Kidney (tissue), 14 donors: Measurements from ENCODE around the gene EEF1AKMT3. TPM values are rescaled to one million over a fixed set of nuclear protein-coding genes. Genes with fewer than 3 reads are reported as not detected.

Experiments used
- DNase-seq, 5 donors: peaks; one replicate each; pipeline ENCODE4 v3.0.0-alpha.2; 2013 to 2020
- FAIRE-seq: peaks from 2 replicates; lab custom pipeline; 2012; peaks lifted over from hg19 to GRCh38; lab: Jason Lieb, UNC
- H3K27ac ChIP-seq, 2 donors: one replicate each; pipeline ENCODE4 v1.7.0; 2013; ENCODE audit warnings: low read depth in 2 of 2, low read length in 2 of 2, inconsistent platforms in 1 of 2
- H3K27me3 ChIP-seq: one replicate; pipeline ENCODE4 v1.7.1; 2013; ENCODE audit warnings: low read length, inconsistent platforms; ENCODE audit not compliant: control insufficient read depth, insufficient read depth
- H3K36me3 ChIP-seq, 3 donors: one replicate each; pipeline versions ENCODE4 v1.7.0 to v1.7.1; 2013; ENCODE audit warnings: low read length in 3 of 3, control low read depth in 1 of 3, inconsistent platforms in 1 of 3; ENCODE audit not compliant: insufficient read depth in 3 of 3, control insufficient read depth in 2 of 3
- H3K4me1 ChIP-seq, 3 donors: one replicate each; pipeline versions ENCODE4 v1.7.0 to v1.7.1; 2013; ENCODE audit warnings: low read length in 3 of 3, inconsistent platforms in 1 of 3, low read depth in 1 of 3; ENCODE audit not compliant: control insufficient read depth in 2 of 3, insufficient read depth in 2 of 3
- H3K4me3 ChIP-seq, 3 donors: one replicate each; pipeline versions ENCODE4 v1.7.0 to v1.8.1; 2013; ENCODE audit warnings: low read length in 3 of 3, control low read depth in 1 of 3, inconsistent platforms in 1 of 3
- H3K9ac ChIP-seq, 3 donors: one replicate each; pipeline versions ENCODE4 v1.7.0 to v1.7.1; 2013; ENCODE audit warnings: low read length in 3 of 3, control low read depth in 1 of 3, inconsistent platforms in 1 of 3
- H3K9me3 ChIP-seq, 3 donors: one replicate each; pipeline versions ENCODE4 v1.7.0 to v1.7.1; 2013; ENCODE audit warnings: low read length in 3 of 3, control low read depth in 1 of 3, inconsistent platforms in 1 of 3; ENCODE audit not compliant: control insufficient read depth in 2 of 3, insufficient read depth in 1 of 3
- intact Hi-C: fragments of 100-400 bp; cut with DNase I; formaldehyde crosslinking; loops from one replicate; pipeline ENCODE4 v1.11.1; 2022
- polyA plus RNA-seq: library from polyadenylated mRNA; stranded (reverse); fragments of 350-450 nt; fragmentation: Illumina TruSeq; extraction: RNeasy Lipid Tissue Mini Kit (QIAGEN cat#74804); gene quantifications from one replicate; pipeline ENCODE4 v1.2.3, GENCODE V29; 2014; ENCODE audit warnings: low read depth, low replicate concordance; ENCODE audit not compliant: insufficient read depth
- total RNA-seq: library from RNA; stranded (reverse); fragmentation: NEBNext Ultra II Directional; extraction: Animal tissue kit (Norgen Biotek cat#: 25700); gene quantifications from one replicate; pipeline ENCODE4 v1.2.1, GENCODE V29; 2021
- TF ChIP-seq, protein P1 (sequence below): IDR thresholded peaks from 3 replicates; pipeline ENCODE4 v1.5.1; 2012; ENCODE audit warnings: mild to moderate bottlenecking, moderate library complexity, borderline replicate concordance; ENCODE audit not compliant: insufficient read depth; ENCODE audit errors: extremely low read depth
- donor health status: control.
- donor health status: control.
- donor health status: control.
- donor health status: control.
- donor health status: control.
- donor health status: DM: yes; HTN: yes; CAD: no.
- donor health status: Normal renal cell carcinoma (clear cell type).

Gene EEF1AKMT3
- total and polyA plus RNA-seq, 2 donors from 2014 or later = 10.4 to 15.3 TPM

DNA sequence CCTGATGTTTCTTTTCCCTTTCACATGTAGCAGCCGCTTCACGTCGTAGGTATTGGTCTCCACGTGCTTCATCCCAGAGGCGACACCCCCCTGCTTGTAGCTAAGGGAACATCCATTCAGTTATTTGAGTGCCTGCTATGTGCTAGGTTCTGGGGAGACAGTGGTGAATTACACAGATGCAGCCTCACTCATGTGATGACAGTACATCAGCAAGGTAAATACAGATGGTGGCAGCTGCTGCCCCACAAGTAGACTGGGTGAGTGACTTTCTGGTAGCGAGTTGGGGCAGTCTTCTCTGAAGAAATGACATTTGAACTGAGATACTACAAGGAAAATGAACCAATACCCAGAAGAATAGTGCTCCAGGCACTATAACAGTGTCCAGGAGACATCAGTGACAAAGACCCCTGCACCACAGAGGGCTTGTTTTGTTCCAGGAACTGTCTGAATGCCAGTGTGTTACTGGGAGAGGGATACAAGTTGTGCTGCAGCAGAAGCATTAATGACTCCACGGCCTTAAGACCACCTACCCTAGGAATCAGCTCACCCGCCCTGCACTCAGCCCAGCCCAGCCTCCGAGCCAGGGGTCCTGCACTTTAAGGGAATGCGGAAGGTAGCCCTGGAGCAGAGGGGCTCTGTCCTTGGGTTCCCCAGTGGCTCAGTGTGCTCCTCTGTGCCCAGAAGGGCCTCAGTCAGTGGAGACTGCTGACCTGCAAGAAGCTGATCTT lies 38.8 kb downstream of the EEF1AKMT3 start:
- FAIRE-seq = no peak
- Histone ChIP-seq H3K9ac (no peak overlapping the region), H3K4me1 (peaks cover 0 to 9% (median 6%) of the 10 kb centered on the region in 3 donors), H3K4me3 (no peak overlapping the region), H3K27me3 (no peaks in the 10 kb centered on the region), H3K36me3 (peaks cover 3 to 59% (median 27%) of the 10 kb centered on the region in 3 donors), H3K27ac (no peak overlapping the region), H3K9me3 (no peaks in the 10 kb centered on the region)
- intact Hi-C loops = no loop called here
- no peak for DNase-seq
- TF ChIP-seq, protein P1, sequence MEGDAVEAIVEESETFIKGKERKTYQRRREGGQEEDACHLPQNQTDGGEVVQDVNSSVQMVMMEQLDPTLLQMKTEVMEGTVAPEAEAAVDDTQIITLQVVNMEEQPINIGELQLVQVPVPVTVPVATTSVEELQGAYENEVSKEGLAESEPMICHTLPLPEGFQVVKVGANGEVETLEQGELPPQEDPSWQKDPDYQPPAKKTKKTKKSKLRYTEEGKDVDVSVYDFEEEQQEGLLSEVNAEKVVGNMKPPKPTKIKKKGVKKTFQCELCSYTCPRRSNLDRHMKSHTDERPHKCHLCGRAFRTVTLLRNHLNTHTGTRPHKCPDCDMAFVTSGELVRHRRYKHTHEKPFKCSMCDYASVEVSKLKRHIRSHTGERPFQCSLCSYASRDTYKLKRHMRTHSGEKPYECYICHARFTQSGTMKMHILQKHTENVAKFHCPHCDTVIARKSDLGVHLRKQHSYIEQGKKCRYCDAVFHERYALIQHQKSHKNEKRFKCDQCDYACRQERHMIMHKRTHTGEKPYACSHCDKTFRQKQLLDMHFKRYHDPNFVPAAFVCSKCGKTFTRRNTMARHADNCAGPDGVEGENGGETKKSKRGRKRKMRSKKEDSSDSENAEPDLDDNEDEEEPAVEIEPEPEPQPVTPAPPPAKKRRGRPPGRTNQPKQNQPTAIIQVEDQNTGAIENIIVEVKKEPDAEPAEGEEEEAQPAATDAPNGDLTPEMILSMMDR = no peak

DNA sequence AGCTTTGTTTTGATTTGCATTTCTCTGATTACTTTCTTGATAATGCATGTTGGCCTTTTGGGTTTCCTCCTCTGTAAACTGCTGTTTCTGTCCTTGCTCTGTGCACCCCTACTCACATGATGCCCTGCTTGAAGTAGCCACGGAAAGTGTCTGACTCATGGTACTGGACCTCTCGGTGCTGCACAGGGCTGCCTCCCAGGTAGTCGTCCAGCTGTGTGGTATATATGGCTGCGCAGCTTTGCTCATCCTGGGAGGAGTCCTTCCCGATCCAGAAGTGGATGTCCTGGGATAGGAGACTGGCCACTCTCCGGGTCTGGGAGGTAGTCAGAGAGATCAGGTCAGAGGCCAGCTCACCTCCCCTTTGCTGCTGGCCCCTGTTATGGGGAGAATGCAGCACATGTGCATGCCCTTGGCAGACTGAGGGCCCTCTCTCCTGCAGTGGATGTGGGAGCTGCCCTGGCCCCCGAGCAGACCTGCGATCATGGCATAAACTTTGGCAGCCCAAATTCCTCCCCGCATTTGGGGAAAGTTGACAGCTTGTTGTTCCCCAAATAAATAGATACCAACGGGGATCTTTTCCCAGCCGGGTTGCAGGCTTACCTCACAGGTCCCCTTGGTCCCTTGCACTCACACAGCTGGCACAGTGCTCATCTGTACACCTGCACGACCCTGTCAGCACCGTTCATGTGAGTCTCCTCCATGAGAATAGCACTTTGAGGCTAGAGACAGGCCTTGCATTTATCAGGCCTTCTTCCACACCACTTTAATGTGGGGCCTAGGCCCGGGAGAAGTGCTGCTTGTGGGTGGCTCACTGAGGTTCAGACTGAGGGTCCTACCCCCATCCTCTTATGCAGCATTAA lies 40.9 kb downstream of the EEF1AKMT3 start:
- no peak overlapping the region for H3K27ac ChIP-seq
- no peaks in the 10 kb centered on the region for H3K9me3 ChIP-seq
- peaks cover 0 to 40% (median 8%) of the 10 kb centered on the region in 3 donors for H3K36me3 ChIP-seq
- peaks cover 0 to 16% (median 16%) of the 10 kb centered on the region in 3 donors for H3K4me1 ChIP-seq
- TF ChIP-seq, protein P1 = no peak
- FAIRE-seq (no peak), DNase-seq (no peak)
- H3K4me3 ChIP-seq = no peak overlapping the region
- H3K27me3 ChIP-seq = no peaks in the 10 kb centered on the region
- intact Hi-C loops = no loop called here
- H3K9ac ChIP-seq = no peak overlapping the region

DNA sequence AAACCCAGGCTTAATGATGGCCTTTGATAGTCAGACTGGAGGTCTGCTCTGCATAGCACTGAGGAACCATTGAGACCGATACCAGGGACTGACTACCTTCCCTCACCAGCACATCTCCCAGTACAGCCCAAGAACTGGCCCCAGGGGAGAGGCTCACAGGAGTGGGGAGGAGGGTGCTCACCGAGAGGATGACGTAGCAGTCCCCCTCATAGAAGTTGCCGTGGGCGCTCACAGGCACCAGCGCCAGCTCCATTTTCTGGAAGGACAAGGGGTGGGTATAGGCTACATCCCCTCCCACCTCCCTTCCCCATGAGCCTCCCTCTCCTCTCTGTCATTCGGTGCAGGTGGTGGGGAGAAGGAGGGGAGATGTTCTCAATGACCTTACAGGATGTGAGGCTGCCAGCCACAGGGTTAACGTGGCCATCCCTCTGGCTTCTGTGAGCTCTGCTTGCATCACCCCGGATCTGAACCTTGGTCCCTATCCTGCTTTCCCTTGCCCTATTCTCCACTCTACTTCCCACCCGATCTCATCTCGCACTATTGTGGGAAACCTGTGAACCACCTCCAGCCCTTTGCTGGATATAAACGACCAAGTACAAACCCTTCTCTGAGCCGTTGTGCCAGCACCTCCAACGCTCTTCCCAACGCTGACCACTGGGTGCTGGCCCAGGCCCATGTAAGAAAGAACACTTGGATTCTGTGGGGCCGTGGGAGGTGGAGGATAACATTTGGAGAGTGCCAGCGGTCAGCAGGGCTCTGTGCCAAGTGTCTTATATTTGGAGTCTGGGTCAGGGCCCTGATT lies 41.8 kb downstream of the EEF1AKMT3 start:
- Histone ChIP-seq H3K9ac (no peak overlapping the region), H3K36me3 (peaks cover 0 to 40% (median 11%) of the 10 kb centered on the region in 3 donors), H3K27me3 (no peaks in the 10 kb centered on the region), H3K27ac (no peak overlapping the region), H3K4me1 (peaks cover 0 to 16% (median 16%) of the 10 kb centered on the region in 3 donors), H3K4me3 (no peak overlapping the region), H3K9me3 (no peaks in the 10 kb centered on the region)
- DNase-seq (peak in 1 of 5 donors; percentile 43), FAIRE-seq (no peak)
- intact Hi-C loops = no loop called here
- TF ChIP-seq, protein P1 = no peak
